ENCODE measurements around the gene KRT14.
A peak's percentile ranks its signal among the peaks of the same experiment; 100 is the strongest.
"Not testable (repeated sequence)": the region's sequence is repeated elsewhere in the genome, so short reads cannot be mapped to it uniquely, and the experiment has no call there.

KRT14 gene

GRCh38 chr17:41586863-41587495, at the start of gene KRT14:
Gene KRT14 (minus strand): TSS chr17:41586895. CDS start chr17:41586834, 61 bp downstream.
- peak; percentile 33 for DNase-seq

- no peak for DNase-seq
Observed at GRCh38 chr17:41635121-41636097, 48.7 kb upstream of the KRT14 start.

GRCh38 chr17:41634639-41635038, 47.9 kb upstream of the KRT14 start:
- DNase-seq: no peak

GRCh38 chr17:41633556-41634199, 47.0 kb upstream of the KRT14 start:
- DNase-seq: no peak

- DNase-seq: no peak
Observed at GRCh38 chr17:41632482-41633105, 45.9 kb upstream of the KRT14 start.

- no peak for DNase-seq
Observed at GRCh38 chr17:41631898-41632285, 45.2 kb upstream of the KRT14 start.

- no peak for DNase-seq
Observed at GRCh38 chr17:41631025-41631897, 44.6 kb upstream of the KRT14 start.

GRCh38 chr17:41629826-41630670, 43.4 kb upstream of the KRT14 start:
- DNase-seq: no peak

- DNase-seq: no peak
Observed at GRCh38 chr17:41629316-41629715, 42.6 kb upstream of the KRT14 start.

- DNase-seq: not testable (repeated sequence)
Observed at GRCh38 chr17:41628621-41629255, 42.0 kb upstream of the KRT14 start.

GRCh38 chr17:41628073-41628370, 41.3 kb upstream of the KRT14 start:
- peak; percentile 50 for DNase-seq

- DNase-seq: peak; percentile 37
Observed at GRCh38 chr17:41627316-41628072, 40.8 kb upstream of the KRT14 start.

GRCh38 chr17:41626914-41627295, 40.2 kb upstream of the KRT14 start:
- DNase-seq: not testable (repeated sequence)

GRCh38 chr17:41626028-41626913, 39.6 kb upstream of the KRT14 start:
- DNase-seq: peak; percentile 54

- DNase-seq: peak; percentile 55
Observed at GRCh38 chr17:41625602-41626001, 38.9 kb upstream of the KRT14 start.

- DNase-seq: peak; percentile 58
Observed at GRCh38 chr17:41624208-41625101, 37.8 kb upstream of the KRT14 start, which contains the start of gene KRT17. Gene KRT17 (minus strand): TSS chr17:41624575. CDS start chr17:41624509, 66 bp downstream.

GRCh38 chr17:41623184-41623861, 36.6 kb upstream of the KRT14 start:
- peak; percentile 45 for DNase-seq

Data from activated effector memory CD4-positive, alpha-beta T cell treated with anti-CD3 and anti-CD28 coated beads, Interleukin-2, amount 50 U/mL, for 16 hours (primary cell).